Astrocyte (in vitro differentiated cells and primary cell): ENCODE results near the gene RIPK1.

Experiments used
- EZH2 ChIP-seq: IDR thresholded peaks from 2 replicates; pipeline ENCODE4 v1.6.1; 2012; ENCODE audit warnings: mild to moderate bottlenecking, low read length, inconsistent platforms; ENCODE audit not compliant: insufficient read depth
- TF ChIP-seq, protein P1 (sequence below): IDR thresholded peaks from 2 replicates; pipeline ENCODE4 v1.5.1; 2011; ENCODE audit warnings: low read depth, mild to moderate bottlenecking, inconsistent platforms, low read length, moderate library complexity; ENCODE audit not compliant: insufficient read depth

- TF ChIP-seq, protein P1, sequence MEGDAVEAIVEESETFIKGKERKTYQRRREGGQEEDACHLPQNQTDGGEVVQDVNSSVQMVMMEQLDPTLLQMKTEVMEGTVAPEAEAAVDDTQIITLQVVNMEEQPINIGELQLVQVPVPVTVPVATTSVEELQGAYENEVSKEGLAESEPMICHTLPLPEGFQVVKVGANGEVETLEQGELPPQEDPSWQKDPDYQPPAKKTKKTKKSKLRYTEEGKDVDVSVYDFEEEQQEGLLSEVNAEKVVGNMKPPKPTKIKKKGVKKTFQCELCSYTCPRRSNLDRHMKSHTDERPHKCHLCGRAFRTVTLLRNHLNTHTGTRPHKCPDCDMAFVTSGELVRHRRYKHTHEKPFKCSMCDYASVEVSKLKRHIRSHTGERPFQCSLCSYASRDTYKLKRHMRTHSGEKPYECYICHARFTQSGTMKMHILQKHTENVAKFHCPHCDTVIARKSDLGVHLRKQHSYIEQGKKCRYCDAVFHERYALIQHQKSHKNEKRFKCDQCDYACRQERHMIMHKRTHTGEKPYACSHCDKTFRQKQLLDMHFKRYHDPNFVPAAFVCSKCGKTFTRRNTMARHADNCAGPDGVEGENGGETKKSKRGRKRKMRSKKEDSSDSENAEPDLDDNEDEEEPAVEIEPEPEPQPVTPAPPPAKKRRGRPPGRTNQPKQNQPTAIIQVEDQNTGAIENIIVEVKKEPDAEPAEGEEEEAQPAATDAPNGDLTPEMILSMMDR, result no peak
- TF ChIP-seq EZH2, result no peak
Observed at GRCh38 chr6:3144571-3144970, 76.3 kb downstream of the RIPK1 start.
